Uterus (tissue), 4 donors: ENCODE measurements around the gene BANF2. TPM values are rescaled to one million over a fixed set of nuclear protein-coding genes. Genes with fewer than 3 reads are reported as not detected.
A peak's percentile ranks its signal among the peaks of the same experiment; 100 is the strongest.

Experiments used
- DNase-seq, 2 donors: peaks; one replicate each; pipeline ENCODE4 v3.0.0-alpha.2; 2019 to 2020
- H3K27ac ChIP-seq, 2 donors: fragments of 200-600 bp; sonication (generic); 1 replicate in 1 of 2; 2 replicates in 1 of 2; pipeline ENCODE4 v1.5.1; 2016 to 2018
- H3K27me3 ChIP-seq, 2 donors: fragments of 200-600 bp; sonication (generic); one replicate each; pipeline ENCODE4 v1.5.1; 2018 to 2019; ENCODE audit warnings: control low read depth in 1 of 2
- H3K36me3 ChIP-seq, 2 donors: fragments of 200-600 bp; sonication (generic); one replicate each; pipeline ENCODE4 v1.5.1; 2019; ENCODE audit warnings: control low read depth in 1 of 2
- H3K4me1 ChIP-seq, 2 donors: fragments of 200-600 bp; sonication (generic); one replicate each; pipeline ENCODE4 v1.5.1; 2018 to 2019; ENCODE audit warnings: control low read depth in 1 of 2
- H3K4me3 ChIP-seq, 2 donors: fragments of 200-600 bp; sonication (generic); 1 replicate in 1 of 2; 2 replicates in 1 of 2; pipeline ENCODE4 v1.5.1; 2018 to 2019; ENCODE audit warnings: mild to moderate bottlenecking in 1 of 2
- H3K9me3 ChIP-seq, 2 donors: fragments of 200-600 bp; sonication (generic); one replicate each; pipeline ENCODE4 v1.5.1; 2019; ENCODE audit warnings: control low read depth in 1 of 2
- POLR2A ChIP-seq, 2 donors: fragments of 450-650 bp; IDR thresholded peaks; one replicate each; pipeline ENCODE4 v1.6.1; 2016; ENCODE audit warnings: antibody characterized with exemption in 2 of 2, mild to moderate bottlenecking in 1 of 2, moderate library complexity in 1 of 2
- intact Hi-C: fragments of 100-400 bp; cut with DNase I; formaldehyde crosslinking; loops from one replicate; pipeline ENCODE4 v1.15.1; 2023; ENCODE audit warnings: low total_unique reads
- total RNA-seq, 4 donors: library from RNA; depleted of rRNA in 3 of 4; stranded (reverse); fragments of >200 nt in 3 of 4; gene quantifications; one replicate each; pipeline versions ENCODE4 v1.1.0 to v1.2.4, GENCODE V29; 2014 to 2023
- TF ChIP-seq, protein P1 (sequence below), 4 experiments: fragments of 200-600 bp in 2 of 4; fragments of 450-650 bp in 2 of 4; sonication (generic) in 2 of 4; IDR thresholded peaks; one replicate each; pipeline ENCODE4 v1.5.1; 2016 to 2019; ENCODE audit warnings: antibody characterized with exemption in 4 of 4, mild to moderate bottlenecking in 2 of 4, moderate library complexity in 1 of 4
- donor health status: DM: yes; HTN: yes; CAD: no.

Gene BANF2
- total RNA-seq, 4 donors from 2014 or later: not detected

DNA sequence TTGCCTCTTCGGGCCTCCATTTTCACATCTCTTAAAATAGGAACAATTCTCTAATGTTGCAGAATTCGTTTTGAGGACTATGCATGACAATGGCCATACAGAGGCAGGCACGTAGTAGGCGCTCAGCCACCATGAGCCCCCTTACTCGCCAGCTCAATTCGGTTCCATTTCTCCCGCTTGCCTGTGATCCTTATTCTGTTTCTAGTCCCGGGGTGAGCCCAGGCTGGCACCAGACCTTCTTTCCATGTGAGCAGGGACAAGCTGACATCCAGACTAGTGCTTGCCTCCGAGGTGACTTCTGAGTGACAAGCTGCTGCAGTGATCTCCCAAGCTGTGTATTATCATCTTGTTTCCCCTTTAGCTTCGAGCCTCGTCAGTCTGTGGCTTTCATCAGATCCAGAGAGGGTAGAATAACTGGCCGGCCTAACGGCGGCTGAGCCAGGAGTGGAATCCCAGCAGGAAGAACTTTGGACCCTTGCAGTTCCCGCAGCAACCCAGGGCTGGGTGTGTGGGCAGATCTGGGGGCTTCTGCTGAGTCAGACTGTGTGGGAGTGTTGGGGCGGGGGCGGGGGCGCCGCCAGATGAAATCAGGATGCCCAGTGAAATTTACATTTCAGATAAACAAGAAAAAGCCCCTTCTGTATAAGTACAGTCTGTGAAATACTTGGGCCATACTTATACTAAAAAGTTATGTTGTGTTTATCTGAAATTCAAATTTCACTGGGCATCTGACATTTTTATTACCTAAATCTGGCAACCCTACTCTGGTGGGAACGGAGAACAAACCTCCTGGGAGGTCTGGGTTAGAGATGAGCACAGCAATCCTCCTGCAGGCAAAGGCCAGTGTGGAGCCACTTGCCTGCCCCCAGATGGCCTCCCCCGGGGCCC, 10.9 kb downstream of the BANF2 start:
- no peak overlapping the region for H3K4me3 ChIP-seq
- DNase-seq: peak; percentile 37 to 39
- TF ChIP-seq, protein P1, sequence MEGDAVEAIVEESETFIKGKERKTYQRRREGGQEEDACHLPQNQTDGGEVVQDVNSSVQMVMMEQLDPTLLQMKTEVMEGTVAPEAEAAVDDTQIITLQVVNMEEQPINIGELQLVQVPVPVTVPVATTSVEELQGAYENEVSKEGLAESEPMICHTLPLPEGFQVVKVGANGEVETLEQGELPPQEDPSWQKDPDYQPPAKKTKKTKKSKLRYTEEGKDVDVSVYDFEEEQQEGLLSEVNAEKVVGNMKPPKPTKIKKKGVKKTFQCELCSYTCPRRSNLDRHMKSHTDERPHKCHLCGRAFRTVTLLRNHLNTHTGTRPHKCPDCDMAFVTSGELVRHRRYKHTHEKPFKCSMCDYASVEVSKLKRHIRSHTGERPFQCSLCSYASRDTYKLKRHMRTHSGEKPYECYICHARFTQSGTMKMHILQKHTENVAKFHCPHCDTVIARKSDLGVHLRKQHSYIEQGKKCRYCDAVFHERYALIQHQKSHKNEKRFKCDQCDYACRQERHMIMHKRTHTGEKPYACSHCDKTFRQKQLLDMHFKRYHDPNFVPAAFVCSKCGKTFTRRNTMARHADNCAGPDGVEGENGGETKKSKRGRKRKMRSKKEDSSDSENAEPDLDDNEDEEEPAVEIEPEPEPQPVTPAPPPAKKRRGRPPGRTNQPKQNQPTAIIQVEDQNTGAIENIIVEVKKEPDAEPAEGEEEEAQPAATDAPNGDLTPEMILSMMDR (IDR thresholded peaks at IDR 0.05): no peak
- no peak for TF ChIP-seq POLR2A (IDR thresholded peaks at IDR 0.05)
- intact Hi-C loops: no loop called here
- no peaks in the 10 kb centered on the region for H3K27me3 ChIP-seq
- no peaks in the 10 kb centered on the region for H3K36me3 ChIP-seq
- no peaks in the 10 kb centered on the region for H3K4me1 ChIP-seq
- peak overlapping the region; percentile 35 to 57 for H3K27ac ChIP-seq
- no peaks in the 10 kb centered on the region for H3K9me3 ChIP-seq

DNA sequence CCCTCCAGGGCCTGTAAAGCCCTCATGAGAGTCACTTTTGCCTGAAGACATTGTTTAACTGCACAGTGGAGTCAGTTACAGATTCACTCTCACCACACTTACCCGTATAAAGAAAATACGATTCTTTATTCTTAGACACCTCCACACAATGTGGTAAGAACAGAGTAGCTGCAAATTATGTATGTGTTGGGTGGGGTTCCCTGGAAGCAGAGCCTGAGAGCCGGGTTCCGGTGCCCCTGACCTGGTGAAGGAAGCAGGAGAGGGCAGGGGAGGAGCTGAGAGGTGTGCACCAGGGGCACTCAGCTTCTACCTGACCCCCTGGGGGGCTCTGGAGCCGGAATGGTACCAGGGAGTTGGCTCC, 11.5 kb downstream of the BANF2 start:
- H3K9me3 ChIP-seq: no peaks in the 10 kb centered on the region
- intact Hi-C loops: no loop called here
- no peak for TF ChIP-seq POLR2A (IDR thresholded peaks at IDR 0.05)
- TF ChIP-seq, protein P1 (IDR thresholded peaks at IDR 0.05): no peak
- peak overlapping the region; percentile 35 to 57 for H3K27ac ChIP-seq
- H3K27me3 ChIP-seq: no peaks in the 10 kb centered on the region
- DNase-seq: no peak
- H3K4me1 ChIP-seq: no peaks in the 10 kb centered on the region
- no peak overlapping the region for H3K4me3 ChIP-seq
- no peaks in the 10 kb centered on the region for H3K36me3 ChIP-seq

DNA sequence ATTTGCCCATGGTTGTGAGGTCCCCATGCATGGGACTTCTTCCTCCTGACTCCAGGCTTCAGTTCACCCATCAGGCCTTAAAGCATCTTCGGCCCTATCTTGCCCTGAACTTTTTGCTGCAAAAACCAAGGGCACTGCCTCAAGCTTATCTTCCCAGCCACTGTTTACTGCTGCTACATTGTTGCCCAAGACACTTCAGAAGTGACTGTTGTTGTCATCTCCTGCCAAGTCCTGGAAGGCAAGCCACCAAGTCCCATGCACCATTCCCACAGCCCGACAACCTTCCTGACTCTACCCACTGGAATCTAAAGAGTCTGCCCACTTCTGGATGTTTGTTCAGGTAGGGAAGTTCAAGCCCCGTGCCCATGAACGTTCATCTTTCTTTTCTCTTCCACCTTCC, 12.4 kb downstream of the BANF2 start:
- Histone ChIP-seq H3K27me3 (no peaks in the 10 kb centered on the region), H3K27ac (no peak overlapping the region), H3K4me1 (no peaks in the 10 kb centered on the region), H3K36me3 (no peaks in the 10 kb centered on the region), H3K9me3 (no peaks in the 10 kb centered on the region), H3K4me3 (no peak overlapping the region)
- no peak for TF ChIP-seq POLR2A (IDR thresholded peaks at IDR 0.05)
- TF ChIP-seq, protein P1 (IDR thresholded peaks at IDR 0.05): no peak
- intact Hi-C loops: no loop called here
- no peak for DNase-seq

DNA sequence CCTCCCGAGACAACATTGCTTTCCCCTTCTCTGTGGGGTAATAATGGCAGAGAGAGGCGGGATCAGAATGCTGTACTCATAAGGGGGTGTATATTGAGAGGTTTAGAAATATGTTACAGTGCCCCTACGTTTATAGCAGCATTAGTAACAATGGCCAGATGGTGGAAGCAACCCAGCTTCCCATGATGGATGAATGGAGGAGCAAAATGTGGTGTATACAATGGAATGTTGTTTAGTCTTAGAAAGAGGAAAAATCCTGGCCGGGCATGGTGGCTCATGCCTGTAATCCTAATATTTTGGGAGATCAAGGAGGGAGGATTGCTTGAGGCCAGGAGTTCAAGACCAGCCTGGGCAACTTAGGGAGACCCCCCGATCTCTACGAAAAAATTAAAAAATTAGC, 12.9 kb downstream of the BANF2 start:
- H3K27ac ChIP-seq: no peak overlapping the region
- intact Hi-C loops: no loop called here
- TF ChIP-seq, protein P1 (IDR thresholded peaks at IDR 0.05): no peak
- TF ChIP-seq POLR2A (IDR thresholded peaks at IDR 0.05): no peak

DNA sequence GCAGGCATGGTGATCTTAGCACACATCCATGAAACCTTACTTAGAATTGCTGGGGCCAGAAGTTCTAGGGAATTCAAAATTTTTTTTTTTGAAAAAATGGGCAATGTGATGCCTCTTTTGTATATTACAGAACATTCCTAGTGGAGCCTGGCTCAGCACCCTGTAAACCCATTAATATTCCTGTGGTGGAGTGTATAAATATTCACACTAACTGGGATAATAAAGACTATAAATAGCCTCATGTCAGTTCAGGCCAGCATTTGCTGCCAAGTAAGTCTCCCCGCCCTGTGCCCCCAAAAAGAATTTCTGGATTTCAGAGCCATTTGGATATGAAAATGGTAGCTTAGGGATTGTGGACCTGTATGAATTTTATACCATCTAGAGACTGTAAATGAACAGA, 14.8 kb downstream of the BANF2 start:
- no peak overlapping the region for H3K4me3 ChIP-seq
- intact Hi-C loops: no loop called here
- no peaks in the 10 kb centered on the region for H3K4me1 ChIP-seq
- H3K9me3 ChIP-seq: no peaks in the 10 kb centered on the region
- DNase-seq: no peak
- no peak overlapping the region for H3K27ac ChIP-seq
- no peaks in the 10 kb centered on the region for H3K27me3 ChIP-seq
- H3K36me3 ChIP-seq: no peaks in the 10 kb centered on the region
- TF ChIP-seq POLR2A (IDR thresholded peaks at IDR 0.05): no peak
- TF ChIP-seq, protein P1 (IDR thresholded peaks at IDR 0.05): no peak

More for the DNA sequence above, 12.9 kb downstream of the BANF2 start:
- Histone ChIP-seq H3K4me1 (no peaks in the 10 kb centered on the region), H3K4me3 (no peak overlapping the region), H3K9me3 (no peaks in the 10 kb centered on the region), H3K36me3 (no peaks in the 10 kb centered on the region), H3K27me3 (no peaks in the 10 kb centered on the region)
- no peak for DNase-seq
